ENCODE results near the gene ZNF644. TPM values are rescaled to one million over a fixed set of nuclear protein-coding genes. Genes with fewer than 3 reads are reported as not detected.
A peak's percentile ranks its signal among the peaks of the same experiment; 100 is the strongest.

The ZNF644 gene
- total RNA-seq, 1 donor from 2014 or later = 68.8 TPM

GRCh38 chr1:91005285-91005684 lies 16.6 kb downstream of the ZNF644 start:
- Mint-ChIP-seq H3K27me3 (ENCODE audit: low read depth) (no peaks in the 10 kb centered on the region), H3K9me3 (peaks cover 25% of the 10 kb centered on the region), H3K4me1 (peaks cover 4% of the 10 kb centered on the region), H3K27ac (ENCODE audit: unreplicated experiment) (no peak overlapping the region), H3K36me3 (ENCODE audit: low read depth) (peaks cover 67% of the 10 kb centered on the region), H3K4me3 (no peak overlapping the region)
- no peak for DNase-seq (ENCODE audit: low read depth, low spot score)
- TF ChIP-seq CTCF (conservative IDR thresholded peaks at IDR 0.05) = no peak

GRCh38 chr1:91004145-91004544 lies 17.7 kb downstream of the ZNF644 start:
- DNase-seq (ENCODE audit: low read depth, low spot score) = no peak
- Mint-ChIP-seq H3K4me3 (no peak overlapping the region), H3K36me3 (ENCODE audit: low read depth) (peaks cover 73% of the 10 kb centered on the region), H3K27ac (ENCODE audit: unreplicated experiment) (no peak overlapping the region), H3K27me3 (ENCODE audit: low read depth) (no peaks in the 10 kb centered on the region), H3K9me3 (peaks cover 31% of the 10 kb centered on the region), H3K4me1 (no peaks in the 10 kb centered on the region)
- TF ChIP-seq CTCF (conservative IDR thresholded peaks at IDR 0.05) = no peak

GRCh38 chr1:90996742-90997413 lies 25.0 kb downstream of the ZNF644 start:
- Mint-ChIP-seq H3K27ac (ENCODE audit: unreplicated experiment) (no peak overlapping the region), H3K4me1 (no peaks in the 10 kb centered on the region), H3K4me3 (no peak overlapping the region), H3K36me3 (ENCODE audit: low read depth) (peaks cover 79% of the 10 kb centered on the region), H3K27me3 (ENCODE audit: low read depth) (no peaks in the 10 kb centered on the region), H3K9me3 (peaks cover 13% of the 10 kb centered on the region)
- DNase-seq (ENCODE audit: low read depth, low spot score) = no peak
- TF ChIP-seq CTCF (conservative IDR thresholded peaks at IDR 0.05) = no peak

GRCh38 chr1:90995311-90995894 lies 26.4 kb downstream of the ZNF644 start:
- H3K36me3 Mint-ChIP-seq (ENCODE audit: low read depth) = peaks cover 84% of the 10 kb centered on the region
- no peak for DNase-seq (ENCODE audit: low read depth, low spot score)
- peak overlapping the region; percentile 12 for H3K4me3 Mint-ChIP-seq
- H3K27ac Mint-ChIP-seq (ENCODE audit: unreplicated experiment) = no peak overlapping the region
- H3K27me3 Mint-ChIP-seq (ENCODE audit: low read depth) = no peaks in the 10 kb centered on the region
- H3K9me3 Mint-ChIP-seq = peaks cover 14% of the 10 kb centered on the region
- H3K4me1 Mint-ChIP-seq = no peaks in the 10 kb centered on the region
- TF ChIP-seq CTCF (conservative IDR thresholded peaks at IDR 0.05) = no peak

- peaks cover 11% of the 10 kb centered on the region for H3K9me3 Mint-ChIP-seq
- H3K4me1 Mint-ChIP-seq = no peaks in the 10 kb centered on the region
- H3K27me3 Mint-ChIP-seq (ENCODE audit: low read depth) = no peaks in the 10 kb centered on the region
- H3K4me3 Mint-ChIP-seq = no peak overlapping the region
- DNase-seq (ENCODE audit: low read depth, low spot score) = no peak
- TF ChIP-seq CTCF (conservative IDR thresholded peaks at IDR 0.05) = no peak
- H3K27ac Mint-ChIP-seq (ENCODE audit: unreplicated experiment) = no peak overlapping the region
- H3K36me3 Mint-ChIP-seq (ENCODE audit: low read depth) = peaks cover 84% of the 10 kb centered on the region
Observed at GRCh38 chr1:90994461-90994860, 27.4 kb downstream of the ZNF644 start.
